RKO (cell line): ENCODE results near the gene HAPLN3.

ENCODE experiments used
- DNase-seq: peaks from one replicate; pipeline ENCODE4 v3.0.0-alpha.2; 2016; ENCODE audit warnings: low spot score

The HAPLN3 gene

DNA sequence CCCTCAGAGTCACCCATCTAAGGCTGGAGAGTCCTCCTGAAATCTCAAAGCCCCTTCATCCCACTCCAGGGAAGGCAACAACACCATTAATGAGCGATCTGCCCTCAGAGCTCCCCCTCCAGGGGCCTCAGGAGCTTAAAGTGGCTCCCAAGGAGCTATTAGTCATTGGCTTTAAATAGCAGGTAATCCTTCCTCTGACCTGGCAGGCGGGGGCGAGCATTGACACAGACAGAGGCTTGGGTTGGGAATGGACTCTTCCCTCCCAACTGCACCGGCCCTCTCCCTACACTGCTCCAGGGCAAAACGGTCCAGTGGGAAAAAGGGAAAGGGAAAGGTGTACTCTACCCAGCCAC, 16.4 kb upstream of the HAPLN3 start:
- peak; percentile 32 for DNase-seq

DNA sequence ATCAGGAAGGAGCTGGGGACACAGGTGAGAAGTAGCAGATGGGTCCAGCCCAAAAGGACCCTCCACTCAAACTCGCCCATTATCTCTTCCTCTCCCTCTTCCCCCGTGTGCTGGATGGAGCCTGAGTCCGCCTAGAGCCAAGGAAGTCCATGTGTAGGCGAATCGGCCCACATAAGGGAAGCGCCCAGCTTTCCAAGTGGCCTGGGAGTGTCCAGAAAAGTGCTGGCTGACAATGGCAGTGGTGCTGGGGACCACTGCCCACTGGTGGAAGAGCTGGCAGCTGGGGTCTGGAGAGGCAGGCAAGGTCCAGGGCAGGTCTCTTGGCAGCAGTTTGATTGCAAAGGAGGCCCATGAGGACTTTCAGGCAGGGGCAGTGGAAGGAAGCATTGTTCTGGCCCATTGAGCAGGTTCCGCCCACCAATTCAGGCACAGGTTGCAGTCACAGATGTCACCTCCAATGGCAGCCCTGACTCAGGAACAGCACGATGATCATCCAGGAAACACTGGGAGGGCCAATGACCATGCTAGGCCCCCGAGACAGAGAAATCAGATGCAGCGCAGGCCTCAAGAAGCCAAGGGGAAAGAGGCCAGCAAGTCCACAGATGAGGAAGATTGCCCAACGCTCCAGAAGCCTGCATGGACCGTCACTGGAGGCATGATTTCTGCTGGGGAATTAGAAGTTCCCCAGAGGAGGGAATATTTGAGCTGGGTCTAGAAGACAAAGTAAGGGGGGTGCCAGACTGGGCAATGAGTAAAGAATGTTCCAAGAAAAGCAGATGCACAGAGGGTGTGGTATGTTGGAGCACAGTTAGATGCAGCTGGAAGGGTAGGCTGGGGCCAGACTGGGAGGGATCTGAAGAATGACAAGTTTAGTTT, 14.8 kb upstream of the HAPLN3 start:
- no peak for DNase-seq

DNA sequence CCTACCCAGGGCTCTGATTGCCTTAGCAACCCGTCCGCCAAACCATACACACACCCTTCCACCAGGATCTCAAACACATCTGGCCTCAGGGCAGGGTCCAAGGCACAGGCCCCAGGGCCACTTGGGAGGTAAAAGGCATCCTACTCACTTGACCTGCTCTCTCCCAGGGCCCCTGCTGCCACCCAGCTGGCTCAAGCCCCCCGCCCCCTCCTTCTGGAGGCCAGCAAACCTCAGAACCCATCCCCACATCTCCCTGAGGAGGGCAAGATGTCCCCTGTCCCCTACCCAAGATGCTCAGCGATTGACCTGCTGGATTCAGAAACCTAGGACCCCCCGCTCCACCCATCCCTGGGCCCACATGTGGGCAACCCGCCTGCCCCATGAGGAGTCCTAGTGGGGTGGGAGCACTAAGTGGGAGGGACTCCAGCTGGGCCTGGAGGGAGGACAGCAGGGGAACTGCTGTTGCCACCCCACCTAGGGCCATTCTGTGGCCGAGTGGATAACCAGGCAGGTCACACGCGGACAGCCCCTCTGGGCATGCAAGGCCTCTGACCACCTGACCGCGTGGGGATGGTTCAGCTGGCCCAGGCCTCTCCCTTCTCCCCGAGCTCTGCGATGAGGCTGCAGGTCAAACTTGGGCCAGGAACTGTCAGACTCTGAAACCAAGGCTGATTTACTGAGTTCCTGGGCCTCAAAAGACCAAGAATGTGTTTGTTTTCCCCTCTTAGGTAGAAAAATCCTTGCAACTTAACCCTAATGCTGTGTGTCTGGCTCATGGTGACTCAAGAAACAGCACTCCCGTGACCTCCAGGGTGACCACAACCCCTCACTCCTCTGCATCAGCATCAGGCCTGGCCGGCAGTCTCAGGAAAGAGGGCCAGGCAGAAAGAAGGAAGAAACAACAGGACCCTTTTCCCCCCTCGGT, 13.6 kb upstream of the HAPLN3 start:
- DNase-seq, result no peak

DNA sequence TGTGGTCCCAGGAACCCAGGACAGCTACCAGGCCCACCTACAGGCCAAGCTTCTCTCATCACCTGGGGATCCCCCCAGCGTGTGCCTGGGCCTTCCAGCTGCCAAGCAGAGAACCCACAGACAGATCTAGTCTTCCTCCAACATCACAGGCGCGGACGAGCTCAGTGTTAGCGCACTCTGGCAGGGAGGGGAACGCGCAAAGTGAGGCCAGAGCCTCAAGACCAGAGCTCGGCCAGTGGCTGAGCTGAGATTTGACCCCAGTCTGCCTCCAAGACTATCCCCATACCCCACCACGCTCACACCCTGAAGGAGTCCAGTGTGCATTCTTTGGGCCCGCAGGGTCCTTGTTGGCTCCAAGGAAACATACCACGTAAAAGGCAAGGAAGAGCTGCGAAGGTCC, 12.8 kb upstream of the HAPLN3 start:
- DNase-seq, result no peak

DNA sequence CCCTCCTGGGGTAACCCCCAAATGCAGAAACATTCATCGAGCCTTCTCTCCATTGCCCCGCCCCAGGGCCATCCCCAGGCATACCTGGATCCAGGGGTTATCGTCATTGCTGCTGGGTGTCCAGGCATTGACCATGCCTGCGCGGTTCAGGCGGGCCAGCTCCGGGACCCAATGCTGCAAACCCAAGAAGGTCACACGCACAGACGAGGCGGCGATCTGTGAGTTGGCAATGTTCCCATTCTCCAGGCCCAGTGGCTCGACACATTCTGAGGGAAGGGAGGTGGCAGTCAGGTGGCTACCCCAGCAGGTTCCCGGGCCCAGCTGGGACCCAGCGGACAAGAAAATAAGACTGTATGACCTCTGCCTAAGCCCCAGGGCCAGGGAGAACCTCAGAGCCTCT, 11.8 kb upstream of the HAPLN3 start:
- no peak for DNase-seq

DNA sequence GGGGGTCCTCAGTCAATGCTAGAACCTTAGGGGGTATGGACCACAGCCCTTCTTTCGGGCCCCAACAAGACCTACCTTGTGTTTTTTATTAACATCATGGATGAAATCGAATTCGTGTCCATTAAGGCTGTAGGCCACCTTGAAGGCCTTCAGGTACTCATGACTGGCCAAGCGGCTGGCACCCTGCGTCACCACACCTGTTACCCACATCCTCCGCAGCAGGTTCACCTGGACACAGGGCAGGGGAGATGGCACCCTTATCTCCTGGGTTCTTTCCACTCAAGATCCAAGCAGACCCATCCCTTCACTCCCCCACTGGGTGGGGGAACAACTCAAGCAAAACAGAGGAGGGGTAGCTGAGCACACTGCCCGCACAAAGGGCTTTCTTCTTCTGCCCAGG, 11.2 kb upstream of the HAPLN3 start:
- DNase-seq, result no peak

DNA sequence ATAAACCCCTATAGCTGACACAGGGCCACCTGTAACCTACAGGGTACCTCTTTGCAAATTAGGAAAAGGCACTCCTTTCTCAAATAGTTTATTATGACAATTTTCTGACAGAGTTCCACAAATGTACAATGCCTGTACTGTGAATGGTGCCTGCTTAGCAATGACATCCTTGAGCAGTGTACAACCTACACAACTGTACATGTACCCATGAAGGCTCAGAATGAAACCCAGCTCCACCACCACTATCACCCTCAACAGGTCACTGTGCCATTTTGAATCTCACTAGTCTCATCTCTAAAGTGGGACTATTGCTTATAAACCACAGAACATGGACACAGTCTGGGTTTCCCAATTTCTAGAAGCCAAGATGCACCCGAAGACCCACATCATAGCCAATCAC, 10.8 kb upstream of the HAPLN3 start:
- no peak for DNase-seq

DNA sequence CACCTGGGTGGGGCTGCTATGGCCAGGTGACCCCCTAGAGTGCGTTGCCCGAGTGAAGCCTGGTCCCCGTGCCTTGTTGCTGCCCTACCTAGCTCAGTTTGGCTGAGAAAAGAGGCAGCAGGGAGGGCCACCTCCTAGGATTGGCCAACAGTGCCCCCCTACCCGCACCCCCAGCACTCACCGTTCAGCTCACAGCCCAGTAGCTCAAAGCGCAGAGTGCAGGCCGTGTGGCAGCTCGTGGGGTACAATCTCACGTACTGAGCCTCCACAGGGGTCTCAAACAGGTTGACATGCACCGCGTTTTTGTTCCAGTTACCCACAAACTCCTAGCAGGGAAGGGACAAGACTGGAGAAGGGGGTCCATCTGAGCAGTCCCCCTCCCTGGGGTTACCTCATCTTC, 10.2 kb upstream of the HAPLN3 start:
- DNase-seq, result no peak

DNA sequence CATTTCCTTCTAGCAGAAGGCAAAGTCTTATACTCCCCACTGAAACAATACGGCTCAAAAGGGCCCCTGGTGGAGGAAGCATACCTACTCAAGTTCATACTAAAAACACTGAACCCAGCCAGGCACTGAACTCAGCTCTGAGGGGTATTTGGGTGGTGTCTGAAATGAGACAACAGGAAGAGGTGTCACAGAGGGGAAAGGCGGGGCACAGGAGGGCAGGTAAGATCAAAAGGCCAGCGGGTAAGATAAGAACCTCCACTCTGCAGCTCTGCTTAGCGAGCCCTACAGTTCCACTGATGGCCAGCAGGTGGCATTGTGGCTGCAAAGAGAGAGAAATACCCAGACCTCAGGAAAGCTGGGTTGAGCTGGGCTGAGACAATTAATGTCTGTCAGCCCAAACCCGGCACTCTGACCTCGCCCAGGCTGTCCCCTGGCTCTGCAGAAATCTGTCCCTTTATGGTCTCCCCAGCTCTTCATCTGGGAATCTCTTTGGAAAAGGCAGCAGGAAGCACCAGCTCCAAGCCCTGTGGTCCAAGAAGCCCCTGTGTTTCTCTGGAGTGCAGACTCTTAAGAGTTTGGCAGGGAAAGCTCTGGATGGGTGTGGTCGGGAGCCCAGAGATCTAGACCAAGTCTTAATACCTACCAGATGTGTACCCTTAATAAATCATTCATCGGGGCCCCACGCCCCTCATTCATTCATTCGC, 9.4 kb upstream of the HAPLN3 start:
- peak; percentile 62 for DNase-seq

DNA sequence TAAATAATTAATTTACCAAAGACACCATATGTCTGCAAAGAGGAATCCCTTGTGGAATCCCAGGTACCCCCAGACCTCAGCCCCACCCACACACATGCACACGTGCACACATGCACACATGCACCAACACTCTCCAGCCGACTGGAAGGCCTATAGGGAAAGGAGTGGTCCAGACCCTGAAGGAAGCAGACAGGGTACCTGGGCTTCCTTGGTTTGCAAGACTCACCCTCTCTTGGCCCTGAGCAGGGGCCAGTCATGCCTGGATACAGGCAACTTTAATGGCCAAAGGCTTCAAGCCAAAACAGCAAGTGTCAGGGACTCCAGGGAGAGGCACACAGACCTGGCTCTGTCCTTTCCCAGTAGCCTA, 8.9 kb upstream of the HAPLN3 start:
- DNase-seq, result no peak

DNA sequence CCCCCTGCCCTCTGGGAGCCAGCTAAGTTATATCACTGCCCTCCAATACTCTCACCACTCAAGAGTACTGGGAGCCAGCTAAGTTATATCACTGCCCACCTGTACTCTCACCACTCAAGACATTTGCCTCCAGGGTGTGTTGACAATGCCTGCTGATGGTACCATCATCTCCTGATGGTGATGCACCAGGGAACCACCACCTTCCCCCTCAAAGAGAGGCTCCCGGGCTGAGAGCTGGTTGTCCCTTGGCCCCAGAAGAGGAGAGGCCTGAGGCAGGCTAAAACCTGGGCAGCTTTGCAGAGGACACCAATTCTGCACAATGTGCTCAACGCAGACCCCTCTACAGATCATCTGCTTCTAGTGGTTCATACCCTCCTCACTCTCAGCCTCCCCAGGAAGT, 7.5 kb upstream of the HAPLN3 start:
- DNase-seq, result no peak

DNA sequence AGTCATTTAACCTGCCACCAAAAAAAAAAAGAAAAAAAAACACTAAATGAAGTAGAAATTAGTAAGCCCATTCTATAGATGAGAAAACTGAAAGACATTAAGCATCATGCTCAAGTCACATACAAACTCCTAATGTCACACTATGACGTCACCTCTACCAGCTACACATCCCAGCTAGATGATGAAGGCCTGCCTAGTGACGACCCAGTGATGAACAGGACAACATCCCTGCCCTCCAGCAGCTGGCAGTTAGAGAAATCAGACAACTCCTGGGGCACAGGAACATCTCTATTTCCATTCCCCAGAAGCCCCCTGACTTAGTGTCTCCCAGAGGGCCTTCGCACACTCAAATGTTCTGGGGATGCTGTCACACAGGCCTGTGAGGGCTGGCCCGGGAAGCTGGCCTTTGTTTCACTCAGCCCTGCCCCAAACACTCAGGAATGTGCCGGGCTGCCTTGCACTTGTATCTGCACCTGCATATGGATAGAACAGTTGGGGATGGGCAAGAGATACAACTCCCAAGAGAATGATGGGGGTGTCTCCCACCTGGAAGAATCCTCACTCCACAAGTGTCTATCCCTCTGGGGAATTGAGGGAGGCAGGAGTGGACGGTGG, 7.0 kb upstream of the HAPLN3 start:
- DNase-seq, result no peak

DNA sequence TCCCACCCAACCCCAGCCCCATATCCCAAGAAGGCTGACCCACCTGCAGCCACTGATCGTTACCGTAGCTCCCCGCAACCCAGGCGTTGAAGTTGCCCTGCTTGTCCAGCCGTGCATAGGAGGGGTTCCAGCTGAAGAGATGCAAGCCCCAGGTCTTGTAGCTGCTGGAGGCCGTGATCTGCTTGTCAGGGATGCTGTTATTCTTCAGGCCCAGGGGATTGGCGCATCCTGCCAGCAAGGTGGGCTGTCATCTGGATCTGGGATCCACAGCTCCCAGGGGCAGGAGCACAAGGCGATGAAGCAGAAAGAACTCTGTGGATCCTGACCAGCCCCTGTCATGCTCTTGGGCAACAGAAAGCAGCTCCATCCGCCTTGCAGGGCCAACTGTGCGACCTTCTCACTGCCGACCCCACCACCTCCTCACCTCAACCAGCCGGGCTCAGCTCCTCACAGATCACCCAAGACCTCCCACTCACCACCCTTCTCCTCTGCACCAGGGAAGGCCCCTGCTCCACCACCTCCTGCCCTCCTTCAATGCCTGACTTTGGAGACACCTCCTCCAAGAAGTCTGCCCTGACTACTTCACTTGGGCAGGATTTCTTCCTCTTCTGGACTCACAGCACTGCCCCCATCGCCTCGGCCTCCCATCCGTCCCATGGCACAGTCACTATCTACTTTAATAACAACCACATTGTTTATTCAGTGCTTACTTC, 6.3 kb upstream of the HAPLN3 start:
- no peak for DNase-seq

DNA sequence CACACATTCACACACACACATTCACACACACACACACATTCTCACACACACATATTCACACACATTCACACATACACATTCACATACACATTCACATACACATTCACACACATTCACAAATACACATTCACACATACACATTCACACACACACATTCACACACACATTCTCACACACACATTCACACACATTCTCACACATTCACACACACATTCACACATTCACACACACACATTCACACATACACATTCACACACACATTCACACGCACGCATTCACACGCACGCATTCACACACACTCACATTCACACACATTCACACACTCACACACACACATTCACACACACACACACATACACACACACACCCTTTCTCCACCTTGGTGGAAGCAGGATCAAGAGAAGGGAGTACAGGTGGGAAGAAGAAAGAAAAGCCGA, 5.7 kb upstream of the HAPLN3 start:
- no peak for DNase-seq

DNA sequence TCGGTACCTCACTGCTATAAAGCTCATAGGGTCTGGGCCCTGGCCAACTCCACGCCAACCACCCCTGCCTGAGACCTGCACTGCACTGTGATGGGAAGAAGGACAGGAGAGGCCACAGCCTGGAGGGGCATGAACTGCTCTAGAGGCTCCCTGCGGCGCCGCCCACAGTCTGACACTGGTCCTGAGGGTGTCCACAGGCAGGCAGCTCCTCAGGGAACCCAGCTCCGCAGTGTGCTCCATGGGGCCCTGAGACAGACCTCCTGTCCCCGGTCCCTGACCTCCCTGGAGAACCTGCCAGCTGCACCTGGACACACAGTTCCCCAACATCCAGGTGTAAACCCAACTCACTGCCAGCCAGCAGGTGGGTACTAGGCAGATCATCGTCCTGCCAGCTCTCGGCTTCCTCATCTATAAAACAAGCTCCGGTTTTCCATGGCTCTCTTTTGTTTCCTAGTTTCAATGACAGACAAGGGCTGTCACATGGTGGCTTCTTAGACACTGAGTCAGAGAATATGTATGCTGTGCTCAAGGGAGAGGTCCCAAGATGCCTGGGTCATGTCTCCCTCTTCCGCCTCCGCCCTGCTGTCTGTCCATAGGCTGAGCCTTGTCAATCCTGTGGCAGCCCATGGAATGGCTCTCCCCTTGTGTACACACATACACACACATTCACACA, 5.1 kb upstream of the HAPLN3 start:
- DNase-seq, result peak; percentile 33

DNA sequence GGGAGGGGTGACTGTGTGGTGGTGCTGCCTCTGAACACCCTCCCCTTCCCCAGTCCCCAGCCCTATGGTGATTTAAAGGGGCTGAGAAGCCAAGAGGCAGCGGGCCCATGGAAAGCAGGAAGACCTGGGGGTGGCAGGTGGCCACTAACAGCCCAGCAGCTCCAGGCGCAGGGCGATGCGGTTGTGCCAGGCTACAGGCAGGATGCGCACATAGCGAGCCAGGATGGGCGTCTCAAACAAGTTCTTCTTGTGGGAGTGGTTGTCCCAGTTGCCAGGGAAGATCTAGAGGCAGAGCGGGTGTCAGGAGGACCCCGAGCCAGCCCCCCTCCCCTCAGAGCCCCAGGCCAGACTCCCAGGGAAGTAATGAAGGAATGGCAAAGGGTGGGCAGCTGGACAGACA, 3.9 kb upstream of the HAPLN3 start:
- no peak for DNase-seq

DNA sequence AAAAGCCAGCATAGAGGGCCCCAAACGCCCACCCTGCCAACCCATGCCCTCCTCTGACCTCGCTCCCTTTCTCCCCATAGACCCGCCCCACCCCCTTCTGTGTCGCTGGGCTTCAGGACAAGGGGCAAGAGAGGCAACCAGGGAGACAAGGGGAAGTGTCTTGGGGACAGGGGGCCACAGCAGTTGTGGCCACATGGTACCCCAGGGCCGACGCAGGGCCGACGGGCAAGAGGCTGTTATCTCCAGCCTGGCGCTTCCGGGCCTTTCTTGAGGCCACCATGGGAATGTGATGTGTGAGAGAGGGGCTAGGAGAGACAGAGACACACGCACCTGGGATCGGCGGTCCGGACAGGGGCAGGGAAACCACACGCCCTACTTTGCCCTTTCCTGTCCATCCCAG, 3.4 kb upstream of the HAPLN3 start:
- DNase-seq, result no peak

DNA sequence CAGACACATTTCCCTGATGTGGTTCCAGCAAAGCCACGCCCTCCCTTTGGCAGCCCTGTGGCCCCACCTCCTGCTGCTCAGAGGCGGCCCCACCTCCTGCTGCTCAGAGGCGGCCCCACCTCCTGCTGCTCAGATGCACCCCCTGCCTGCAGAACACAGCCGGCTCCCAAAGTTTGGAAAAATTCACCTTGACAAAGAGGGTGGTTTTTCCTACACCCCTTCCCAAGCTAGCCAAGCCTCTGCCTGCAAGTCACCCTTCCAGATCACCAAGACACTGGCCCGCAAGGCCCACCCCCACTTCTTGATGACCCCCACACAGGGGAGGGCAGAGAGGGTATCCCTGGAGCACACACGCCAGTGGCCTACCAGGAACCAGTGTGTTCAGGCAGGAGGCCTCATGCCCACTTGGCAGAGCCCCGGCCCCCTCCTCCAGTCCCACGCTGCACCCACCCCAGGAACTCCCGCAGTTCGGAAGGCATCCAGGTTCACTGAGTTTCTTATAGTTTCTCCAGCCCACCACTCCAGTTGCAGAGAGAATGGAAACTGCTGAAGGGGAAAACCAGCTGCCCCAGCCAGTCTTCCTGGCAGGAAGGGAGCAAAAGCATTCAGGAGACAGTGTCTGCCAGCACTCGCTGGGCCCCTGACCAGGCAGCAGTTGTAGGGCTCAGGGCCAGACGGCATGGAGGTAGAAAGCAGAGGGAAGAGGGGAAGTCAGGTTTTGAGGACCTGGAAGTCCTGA, 2.3 kb upstream of the HAPLN3 start:
- peak; percentile 71 for DNase-seq

DNA sequence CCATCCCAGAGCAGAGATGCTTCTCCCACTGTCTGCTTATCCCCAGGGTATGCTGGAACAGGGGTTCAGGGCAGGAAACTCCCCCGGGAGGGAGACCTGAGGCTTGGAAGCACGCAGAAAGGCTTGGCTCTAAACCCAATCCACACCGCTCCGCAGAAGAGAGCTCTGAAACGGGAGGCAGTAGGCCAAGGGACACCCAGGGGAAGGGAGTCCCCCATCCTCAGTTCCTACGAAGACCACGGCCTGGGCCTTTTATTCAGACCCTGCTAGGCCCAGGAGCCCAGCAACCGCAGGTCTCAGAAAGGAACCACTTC, 1.8 kb upstream of the HAPLN3 start:
- no peak for DNase-seq

DNA sequence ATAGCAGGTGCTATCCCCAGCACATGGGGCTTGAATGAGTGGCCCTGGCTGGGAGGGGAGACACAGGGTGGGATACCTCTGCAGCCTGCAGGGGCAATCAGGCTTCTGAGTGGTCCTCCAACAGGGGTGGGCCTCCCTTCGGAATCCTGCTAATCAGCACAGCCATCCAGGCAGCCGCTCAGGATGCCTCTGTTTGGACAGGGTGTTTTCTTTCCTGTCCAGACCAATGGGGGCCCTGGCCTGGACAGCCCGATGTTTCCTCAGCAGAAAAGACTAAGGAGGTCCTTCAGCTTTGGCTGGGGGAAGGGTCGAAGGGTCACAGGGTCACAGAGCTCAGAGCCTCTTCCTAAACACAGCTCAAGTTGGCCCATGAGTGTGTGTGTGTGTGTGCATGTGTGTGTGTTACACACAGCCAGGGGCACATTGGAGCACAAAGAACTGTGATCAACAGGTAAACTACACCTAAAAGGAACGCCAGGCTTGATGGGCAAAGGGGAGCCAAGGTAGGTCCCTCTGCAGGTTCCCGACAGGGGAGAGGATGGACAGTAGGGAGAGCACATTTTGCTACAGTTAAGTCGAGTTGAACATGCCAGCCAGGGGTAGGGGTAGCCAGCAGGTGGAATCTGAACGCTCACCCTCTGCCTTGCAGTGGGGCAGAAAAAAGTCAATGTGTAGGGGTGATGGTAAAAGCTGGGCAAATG, 1.1 kb upstream of the HAPLN3 start:
- DNase-seq, result no peak
